ENCODE results near the gene EYS.
"Not testable (repeated sequence)": the region's sequence is repeated elsewhere in the genome, so short reads cannot be mapped to it uniquely, and the experiment has no call there.

Gene EYS

DNA sequence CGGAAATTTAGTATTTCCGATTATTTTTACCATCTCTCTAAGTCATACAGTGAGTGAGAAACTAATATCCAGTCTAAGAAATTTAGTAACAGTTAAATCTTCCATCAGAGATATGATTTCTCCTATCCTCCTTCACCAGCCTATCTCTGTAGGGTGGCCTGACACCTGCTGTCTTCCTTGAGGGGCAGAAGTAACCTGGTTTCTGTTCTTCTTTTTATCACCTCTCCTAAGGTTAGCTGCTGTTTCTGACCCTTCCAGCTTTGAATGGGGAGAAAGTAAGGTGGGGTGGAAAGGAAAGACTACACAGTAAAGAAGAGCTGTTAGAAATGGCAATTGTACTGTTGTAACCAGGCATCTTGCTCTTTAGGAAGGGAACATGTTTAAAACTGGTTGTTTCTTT, 1623.8 kb downstream of the EYS start:
- DNase-seq: no peak

DNA sequence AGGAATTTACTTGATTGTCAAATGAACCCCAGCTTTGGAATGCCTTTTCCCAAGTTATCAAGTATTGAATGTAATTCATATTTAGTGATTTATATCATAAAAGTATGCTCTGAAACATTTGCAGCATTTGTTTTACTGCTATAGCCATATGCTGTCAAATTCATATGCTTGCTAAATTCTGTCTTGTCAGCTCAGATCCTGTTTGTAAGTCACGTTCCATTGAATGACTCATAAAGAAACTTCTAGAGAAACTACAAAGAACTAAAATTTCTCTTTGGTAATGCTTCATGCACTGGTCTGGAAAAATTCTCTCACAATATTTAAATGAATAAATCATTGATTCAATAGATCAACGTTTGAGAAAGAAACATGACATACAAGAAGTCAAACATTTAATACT, 1625.6 kb downstream of the EYS start:
- DNase-seq: no peak

DNA sequence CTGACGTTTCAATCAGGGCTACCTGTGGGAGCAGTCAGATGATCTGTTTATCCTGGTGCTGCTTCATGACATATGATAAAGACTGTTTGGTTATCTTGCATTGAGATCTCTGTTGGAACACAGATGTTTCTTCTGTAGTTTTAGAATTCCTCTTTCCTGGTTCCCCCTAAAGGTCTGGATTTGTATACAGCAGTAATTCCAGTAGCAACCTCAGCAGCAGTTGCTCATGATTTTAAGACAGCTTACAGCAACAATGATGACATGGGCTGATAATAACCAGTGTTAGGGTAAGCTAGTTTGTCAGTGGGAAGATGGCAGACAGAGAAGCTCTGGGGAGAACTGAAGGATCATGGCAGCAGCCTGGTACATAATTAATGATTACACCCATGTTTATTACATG, 1632.0 kb downstream of the EYS start:
- DNase-seq: no peak

DNA sequence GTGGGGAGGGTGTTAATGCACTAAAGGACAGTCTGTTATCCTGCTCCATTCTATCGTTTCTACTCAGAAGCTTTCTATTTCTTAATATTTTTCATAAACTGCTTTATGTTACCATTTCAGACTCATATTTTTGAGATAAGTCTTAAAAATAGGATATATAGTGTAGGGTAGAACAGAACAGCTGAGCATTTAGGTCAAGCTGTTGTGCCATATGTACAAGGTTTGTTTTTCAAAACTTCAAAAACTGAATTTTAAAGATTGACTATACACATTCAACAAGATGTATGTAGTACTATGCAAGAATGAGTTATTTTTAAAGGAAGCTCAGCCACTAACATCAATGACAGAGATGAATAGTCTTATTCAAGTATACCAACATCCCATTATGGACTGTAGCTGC, 1634.3 kb downstream of the EYS start:
- DNase-seq: no peak

DNA sequence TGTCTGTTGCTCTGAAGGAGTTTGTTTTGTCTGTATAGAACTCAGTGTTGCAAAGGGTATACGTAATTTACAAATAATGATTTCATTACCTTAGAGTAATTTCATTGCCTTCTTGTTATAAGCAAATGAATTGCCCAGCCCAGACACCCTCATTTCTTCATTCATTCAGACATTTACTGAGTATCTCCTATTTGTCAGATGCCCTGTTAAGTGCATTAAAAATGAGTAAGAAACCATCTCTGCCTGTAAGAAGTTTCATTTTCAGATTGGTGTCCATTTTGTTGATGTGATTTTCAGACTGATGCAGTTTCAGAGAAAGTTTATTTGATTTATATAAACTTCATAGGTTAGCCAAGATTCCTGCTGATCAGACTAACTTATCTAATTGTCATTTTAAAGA, 1642.1 kb downstream of the EYS start:
- no peak for DNase-seq

DNA sequence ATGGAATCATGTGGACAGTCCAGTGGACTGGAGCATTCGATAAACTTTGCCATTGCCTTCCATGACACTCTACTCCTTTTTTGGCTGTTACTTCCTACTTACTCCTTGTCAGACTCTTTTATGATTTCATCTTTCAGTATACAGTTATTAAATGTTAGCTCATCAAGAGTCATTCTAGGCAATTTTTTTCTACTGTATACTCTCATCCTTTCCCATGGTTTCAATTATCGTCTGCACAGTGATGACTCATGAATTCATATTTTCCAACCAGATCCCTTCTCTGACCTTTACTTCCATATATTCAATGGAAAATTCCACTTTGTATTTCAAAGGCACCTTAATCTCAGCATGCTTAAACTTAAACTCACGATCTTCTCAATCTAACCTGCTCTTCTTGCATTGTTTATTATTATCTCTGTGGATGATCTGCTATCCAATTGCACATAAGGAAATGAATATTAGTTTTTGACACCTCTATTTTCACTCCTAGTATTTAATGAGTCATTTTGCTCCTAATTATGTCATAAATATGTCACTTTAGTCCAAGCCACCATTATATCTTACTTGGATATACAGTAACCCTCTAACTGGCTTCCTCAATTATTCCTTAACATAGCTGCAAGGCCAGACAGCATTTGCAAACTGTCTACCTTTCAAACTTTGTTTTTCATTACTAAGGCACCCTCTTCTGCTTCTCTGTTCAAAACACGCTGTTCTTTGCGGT, 1643.9 kb downstream of the EYS start:
- no peak for DNase-seq

DNA sequence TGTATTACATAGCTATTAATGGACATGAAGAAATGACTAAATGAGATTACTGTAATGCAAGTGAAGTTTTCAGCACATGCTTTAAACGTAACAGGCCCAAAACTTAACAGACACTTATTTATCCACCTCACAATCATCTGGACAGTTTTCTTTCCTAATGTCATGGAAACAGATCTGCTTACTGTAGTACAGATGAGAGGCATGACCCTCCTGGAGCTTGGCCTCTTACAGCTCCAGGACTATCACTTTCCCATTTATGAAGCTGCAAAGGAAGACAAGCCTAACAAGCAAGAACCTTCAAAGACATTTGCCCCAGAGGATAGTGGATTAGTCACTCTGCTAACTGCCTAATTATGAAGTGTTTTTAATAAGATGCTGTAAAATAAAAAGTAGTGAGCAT, 1652.2 kb downstream of the EYS start:
- DNase-seq: no peak

DNA sequence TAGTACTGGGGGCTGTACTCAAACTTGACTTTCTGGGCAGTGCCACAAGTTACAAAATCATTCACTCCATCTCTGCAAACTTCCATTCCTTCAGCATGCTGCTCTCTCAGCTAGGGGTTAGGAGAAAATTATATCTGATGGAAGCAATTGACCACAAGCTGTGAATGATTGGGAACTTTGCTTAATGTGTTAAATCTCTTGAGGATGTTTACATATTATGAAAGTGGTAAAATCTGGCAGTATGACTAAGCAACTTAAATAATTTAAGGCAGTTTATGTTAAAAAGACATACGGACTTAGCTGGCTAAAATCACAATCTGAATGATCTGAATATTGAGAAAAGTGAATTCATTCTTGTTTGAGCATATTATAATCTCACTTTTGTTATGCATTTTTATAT, 1656.4 kb downstream of the EYS start:
- DNase-seq: no peak

DNA sequence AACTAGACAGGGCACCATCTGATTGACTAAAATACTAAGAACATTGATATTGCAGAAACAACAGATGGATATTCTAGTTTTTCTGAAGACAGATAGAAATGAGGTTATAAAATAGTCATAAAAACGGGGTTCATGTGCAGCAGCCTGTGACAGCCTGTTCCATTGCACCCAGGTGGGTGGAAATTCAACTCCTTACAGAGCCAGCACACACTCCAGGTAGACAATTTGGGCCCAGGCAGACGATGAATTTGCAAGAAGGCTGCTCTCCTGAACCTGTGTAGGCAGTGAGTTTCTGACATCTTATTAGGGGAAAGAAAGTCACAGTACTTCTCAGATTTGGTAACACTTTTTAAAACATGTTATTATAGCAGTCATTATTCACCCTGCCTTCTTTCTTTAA, 1657.3 kb downstream of the EYS start:
- DNase-seq: no peak

DNA sequence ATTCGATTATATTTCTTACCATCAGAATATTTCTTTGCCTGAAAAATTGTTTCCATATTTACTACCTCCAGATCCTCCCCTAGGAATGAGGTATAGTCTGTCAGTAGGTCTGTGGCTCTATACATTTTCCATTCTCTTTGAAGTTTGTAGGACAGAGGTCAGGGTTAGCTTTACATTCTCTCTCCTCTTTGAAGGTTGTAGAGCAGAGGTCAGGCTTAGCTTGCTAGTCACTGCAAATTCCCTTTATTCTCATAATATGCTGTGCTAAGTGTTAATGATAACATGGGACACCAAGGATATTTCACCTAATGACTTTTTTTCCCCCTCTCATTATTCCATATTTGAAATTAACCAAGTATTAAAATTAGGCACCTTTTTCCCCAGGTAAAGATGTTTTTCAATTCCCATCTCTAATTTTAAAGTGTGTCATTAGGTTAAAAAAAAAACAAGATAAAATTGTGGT, 1660.2 kb downstream of the EYS start:
- DNase-seq: no peak

DNA sequence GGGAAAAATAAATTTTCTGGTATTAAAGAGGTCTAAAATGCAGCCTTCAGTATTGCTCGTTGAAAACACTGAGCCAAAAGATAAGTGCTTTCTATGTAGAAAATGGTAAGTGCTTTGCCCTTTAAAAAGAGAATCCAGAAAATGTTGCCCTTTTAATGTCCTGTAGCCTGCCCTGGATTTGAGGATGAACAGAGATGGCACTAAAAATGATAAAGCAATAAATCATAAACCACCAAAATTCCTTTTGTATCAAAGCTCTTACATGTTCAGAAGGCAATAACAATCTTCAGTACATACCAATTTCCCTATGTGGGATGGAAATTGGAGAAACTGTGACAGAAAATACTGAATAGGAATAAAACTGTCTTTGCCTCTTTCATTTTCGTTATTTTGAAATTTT, 1665.7 kb downstream of the EYS start:
- no peak for DNase-seq

DNA sequence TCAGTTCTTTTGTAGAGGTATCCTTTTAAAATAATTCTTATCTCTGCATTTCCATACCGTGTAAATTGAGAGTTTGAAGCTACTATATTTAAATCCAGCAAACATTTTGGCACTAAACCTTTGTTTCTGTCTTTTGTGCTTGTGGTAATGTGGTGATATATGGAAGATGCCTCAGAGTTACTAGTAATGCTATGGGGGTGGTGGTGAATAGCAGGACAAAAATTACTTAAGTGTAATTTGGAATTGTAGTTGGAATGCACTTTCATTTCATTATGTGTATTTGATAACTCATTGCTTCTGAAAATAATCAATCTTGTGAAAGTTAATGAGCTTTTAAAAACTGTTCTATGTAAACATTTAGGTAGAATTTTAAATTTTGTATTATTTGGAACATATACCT, 1666.9 kb downstream of the EYS start:
- no peak for DNase-seq

DNA sequence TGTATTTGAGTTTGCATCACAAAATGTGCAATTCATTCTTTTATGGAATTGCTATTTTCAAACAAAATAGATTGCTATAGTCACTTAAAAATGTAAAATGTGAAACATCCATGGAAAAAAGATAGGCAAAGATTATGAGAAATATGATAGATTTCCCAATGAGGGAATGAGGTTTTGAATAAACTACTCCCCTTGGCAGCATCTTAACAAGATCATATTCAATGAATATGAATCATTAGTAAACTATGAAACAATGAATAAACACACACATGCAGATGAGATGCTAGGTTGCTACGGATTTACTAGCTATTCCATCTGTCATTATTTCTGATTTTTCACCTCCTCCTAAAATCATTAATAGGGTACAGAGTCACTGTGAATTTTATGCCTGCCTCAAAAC, 1669.6 kb downstream of the EYS start:
- no peak for DNase-seq

DNA sequence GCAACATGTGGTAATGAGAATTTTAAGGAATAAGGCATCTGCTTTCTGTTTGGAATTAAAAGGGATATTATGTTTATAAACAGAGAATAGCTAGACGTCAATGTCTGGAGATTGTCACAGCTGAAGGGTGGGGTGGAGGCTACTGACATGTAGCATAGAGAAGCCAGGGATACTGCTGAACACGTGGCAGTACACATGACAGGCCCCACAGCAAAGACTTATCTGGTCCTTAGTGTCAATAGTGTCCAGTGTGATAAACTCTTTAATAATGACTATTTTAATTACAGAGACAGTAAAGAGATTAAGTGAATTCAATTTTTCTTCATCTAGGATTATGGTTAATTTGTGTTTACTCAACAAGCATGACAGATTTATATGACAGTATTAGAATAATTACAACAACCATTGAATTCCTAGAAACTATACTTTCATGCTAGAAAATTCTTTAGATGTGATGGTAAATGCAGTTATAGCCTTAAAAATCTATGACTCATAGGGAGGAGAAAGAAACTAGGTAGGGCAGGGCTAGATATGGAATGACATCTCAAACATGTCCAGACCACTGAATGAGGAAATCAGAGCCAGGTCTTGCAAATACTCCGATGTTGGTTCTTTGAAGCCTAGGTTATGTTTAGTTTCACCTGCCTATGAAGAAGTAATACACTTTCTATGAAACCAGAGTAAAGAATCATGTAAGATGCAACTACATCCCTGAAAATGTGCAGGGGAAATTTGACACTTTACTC, 1671.9 kb downstream of the EYS start:
- no peak for DNase-seq

DNA sequence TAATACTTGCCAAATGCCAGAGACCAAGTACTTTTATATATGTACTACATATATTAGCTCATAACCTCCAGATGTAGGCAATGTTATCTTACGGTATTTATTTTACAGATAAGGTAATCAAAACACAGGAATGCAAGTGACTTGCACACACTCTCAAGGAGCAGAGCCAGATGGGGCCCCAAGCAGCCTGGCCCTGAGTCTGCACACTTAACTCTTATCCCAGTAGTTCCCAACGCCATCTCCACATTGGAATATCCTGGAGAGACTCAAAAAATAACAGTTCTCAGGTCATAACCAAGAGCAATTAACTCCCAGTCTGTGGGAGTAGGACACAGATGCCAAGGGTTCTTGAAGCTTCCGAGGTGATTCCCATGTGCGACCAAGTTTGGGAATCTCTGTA, 1672.7 kb downstream of the EYS start:
- no peak for DNase-seq

DNA sequence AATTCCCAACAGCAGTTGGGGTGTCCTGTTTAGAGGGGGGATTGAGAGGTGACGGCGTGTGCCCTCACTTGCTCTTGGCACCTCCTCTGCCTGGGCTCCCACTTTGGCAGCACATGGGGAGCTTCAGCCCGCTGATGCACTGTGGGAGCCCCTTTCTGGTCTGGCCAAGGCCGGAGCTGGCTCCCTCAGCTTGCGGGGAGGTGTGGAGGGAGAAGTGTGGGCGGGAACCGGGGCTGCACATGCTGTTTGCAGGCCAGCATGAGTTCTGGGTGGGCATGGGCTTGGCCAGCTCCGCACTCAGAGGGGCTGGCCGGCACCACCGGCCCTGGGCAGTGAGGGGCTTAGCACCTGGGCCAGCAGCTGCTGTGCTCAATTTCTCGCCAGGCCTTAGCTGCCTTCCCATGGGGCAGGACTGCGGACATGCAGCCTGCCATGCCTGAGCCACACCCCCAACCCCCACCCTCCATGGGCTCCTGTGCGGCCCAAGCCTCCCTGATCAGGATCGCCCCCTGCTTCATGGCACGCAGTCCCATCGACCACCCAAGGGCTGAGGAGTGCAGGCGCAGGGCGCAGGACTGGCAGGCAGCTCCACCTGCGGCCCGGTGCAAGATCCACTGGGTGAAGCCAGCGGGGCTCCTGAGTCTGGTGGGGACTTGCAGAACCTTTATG, 1675.9 kb downstream of the EYS start:
- not testable (repeated sequence) for DNase-seq

DNA sequence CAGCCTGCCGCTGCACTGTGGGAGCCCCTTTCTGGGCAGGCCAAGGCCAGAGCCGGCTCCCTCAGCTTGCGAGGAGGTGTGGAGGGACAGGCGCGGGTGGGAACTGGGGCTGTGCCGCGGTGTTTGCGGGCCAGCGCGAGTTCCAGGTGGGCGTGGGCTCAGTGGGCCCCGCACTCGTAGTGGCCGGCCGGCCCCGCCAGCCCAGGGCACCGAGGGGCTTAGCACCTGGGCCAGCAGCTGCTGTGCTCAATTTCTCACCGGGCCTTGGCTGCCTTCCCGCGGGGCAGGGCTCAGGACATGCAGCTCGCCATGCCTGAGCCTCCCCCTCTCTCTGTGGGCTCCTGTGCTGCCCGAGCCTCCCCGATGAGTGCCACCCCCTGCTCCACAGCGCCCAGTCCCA, 1683.3 kb downstream of the EYS start:
- no peak for DNase-seq

DNA sequence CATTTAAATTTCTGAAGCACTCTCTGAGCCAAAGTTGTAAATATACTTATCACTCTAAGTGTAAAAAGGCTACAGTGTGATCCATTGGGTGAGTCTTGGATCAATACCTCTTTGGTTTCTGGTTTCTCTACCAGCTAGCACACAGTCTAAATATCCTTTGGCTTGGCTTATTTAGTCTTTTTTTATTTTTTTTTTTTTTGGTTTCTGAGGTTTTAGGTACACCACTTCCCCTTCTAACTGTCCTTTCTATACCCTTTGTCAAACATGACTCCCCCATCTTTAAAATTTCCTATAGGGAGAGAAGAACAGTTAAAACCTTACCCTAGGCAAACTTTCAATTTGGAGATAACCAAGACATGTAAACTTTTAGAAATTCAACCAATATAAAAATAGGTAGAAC, 1692.4 kb downstream of the EYS start:
- no peak for DNase-seq

DNA sequence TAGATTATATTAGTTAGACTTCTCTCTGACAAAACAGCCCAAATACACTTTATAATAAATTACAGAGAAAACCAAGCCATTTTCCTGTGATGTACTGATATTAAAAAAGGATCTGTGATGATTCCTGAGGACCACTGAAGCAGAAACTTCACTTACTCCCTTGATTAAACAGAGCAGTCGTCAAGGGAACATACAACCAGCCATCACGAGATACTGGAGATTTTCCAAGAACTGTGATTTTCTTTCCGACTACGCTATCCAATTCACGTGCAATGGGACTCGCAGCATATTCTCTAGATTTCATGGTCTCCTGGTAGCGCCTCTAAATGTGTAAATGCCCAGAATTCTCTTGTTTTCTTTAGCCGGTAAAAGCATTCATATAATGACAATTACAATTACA, 1694.0 kb downstream of the EYS start:
- DNase-seq: peak; percentile 85

DNA sequence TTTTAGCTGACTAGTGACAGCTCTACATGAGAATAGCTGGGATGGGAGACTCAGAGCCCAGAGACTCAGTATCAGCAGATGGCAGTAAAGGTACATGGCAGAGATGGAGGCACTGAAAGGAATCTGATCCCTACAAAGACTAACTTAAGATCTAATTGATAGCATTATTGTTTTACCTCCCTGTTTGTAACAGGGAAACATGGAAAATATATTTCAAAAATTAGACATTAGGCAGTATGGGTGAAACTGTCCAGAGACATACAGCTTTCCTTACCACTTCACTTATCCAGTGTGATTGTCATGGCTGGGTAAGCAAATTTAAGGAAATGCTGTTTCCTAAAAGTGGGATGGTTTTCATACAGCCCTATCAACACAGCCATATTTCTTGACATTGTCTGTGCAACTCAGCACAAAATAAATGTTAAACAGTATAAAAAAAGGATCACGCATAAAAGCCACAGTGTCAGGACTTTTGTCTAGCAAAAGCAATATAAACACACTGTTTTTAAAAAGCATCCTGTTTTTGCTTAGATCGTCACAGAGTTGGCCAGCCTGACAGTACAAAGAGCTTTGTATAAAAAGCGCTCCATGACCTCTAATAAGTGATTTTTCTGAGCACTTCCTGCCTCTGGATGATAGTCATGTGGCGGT, 1694.5 kb downstream of the EYS start:
- peak; percentile 89 for DNase-seq

DNA sequence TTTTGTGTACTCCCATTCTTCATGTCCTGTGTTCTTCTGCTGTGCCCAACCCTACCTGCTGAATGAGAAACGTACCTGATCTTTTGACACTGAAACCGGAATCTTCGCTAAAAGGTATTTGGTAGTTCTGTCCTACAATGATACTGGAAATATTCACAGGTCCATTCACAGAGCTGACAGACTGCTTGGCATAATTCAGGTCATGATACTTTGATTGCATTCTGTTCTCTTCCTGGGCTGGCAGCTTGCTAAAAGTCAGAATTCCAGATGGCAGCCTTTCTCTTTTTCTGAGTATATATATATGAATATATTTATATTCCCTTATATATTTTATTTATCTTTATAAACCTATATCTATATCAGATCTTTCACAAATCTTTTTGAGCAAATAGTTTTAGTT, 1696.4 kb downstream of the EYS start:
- DNase-seq: no peak

DNA sequence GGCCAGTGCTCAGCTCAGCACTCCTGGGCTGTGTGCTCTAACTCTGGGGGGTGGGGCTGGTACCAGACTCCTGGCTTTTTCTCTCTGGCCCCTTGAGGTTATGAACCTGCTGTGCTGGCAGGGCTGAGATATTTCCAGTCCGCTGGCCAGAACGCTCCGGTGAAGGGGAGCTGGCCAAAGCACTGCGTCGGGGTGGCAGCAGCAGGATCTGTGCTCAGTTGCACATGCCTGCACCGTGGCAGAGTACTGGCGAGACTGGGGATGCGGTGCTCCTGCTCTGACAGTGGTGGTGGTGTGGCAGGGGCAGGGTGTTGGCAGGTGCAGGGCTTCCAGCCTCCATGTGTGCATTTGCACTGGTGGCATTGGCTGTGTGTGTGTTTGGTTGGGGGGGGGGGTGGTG, 1697.0 kb downstream of the EYS start:
- no peak for DNase-seq

DNA sequence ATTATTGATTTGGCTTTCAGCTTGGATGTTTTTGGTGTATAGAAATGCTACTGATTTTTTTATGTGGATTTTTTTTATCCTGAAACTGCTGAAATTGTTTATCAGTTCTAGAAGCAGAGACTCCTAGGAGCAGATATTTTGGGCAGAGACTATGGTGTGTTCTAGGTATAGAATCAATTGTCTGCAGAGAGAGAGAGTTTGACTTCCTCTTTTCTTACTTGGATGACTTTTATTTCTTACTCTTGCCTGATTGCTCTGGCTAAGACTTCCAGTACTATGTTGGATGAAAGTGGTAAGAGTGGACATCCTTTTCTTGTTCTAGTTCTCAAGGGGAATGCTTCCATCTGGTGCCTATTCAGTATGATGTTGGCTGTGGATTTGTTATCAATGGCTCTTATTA, 1700.8 kb downstream of the EYS start:
- DNase-seq: no peak

Measured in eye (tissue), 1 donor.